Measurements from ENCODE around the gene CACNG4. TPM values are rescaled to one million over a fixed set of nuclear protein-coding genes. Genes with fewer than 3 reads are reported as not detected.

The CACNG4 gene
- total RNA-seq, 1 experiment from 2014 or later = 0.32 TPM

- no peak for DNase-seq (ENCODE audit: extremely low read depth, low read depth)
Observed at GRCh38 chr17:67013891-67014290, 49.4 kb downstream of the CACNG4 start.

GRCh38 chr17:67015001-67015400, 50.5 kb downstream of the CACNG4 start:
- DNase-seq (ENCODE audit: extremely low read depth, low read depth) = no peak

GRCh38 chr17:67016039-67016762, 51.7 kb downstream of the CACNG4 start:
- DNase-seq (ENCODE audit: extremely low read depth, low read depth) = no peak

- no peak for DNase-seq (ENCODE audit: extremely low read depth, low read depth)
Observed at GRCh38 chr17:67017910-67018309, 53.4 kb downstream of the CACNG4 start.

- no peak for DNase-seq (ENCODE audit: extremely low read depth, low read depth)
Observed at GRCh38 chr17:67018471-67019434, 54.2 kb downstream of the CACNG4 start.

- DNase-seq (ENCODE audit: extremely low read depth, low read depth) = no peak
Observed at GRCh38 chr17:67019809-67020208, 55.3 kb downstream of the CACNG4 start.

GRCh38 chr17:67020293-67020766, 55.8 kb downstream of the CACNG4 start:
- DNase-seq (ENCODE audit: extremely low read depth, low read depth) = no peak

- DNase-seq (ENCODE audit: extremely low read depth, low read depth) = no peak
Observed at GRCh38 chr17:67021196-67021595, 56.7 kb downstream of the CACNG4 start.

GRCh38 chr17:67021743-67022450, 57.4 kb downstream of the CACNG4 start:
- DNase-seq (ENCODE audit: extremely low read depth, low read depth) = no peak

- DNase-seq (ENCODE audit: extremely low read depth, low read depth) = no peak
Observed at GRCh38 chr17:67022451-67022810, 57.9 kb downstream of the CACNG4 start.

GRCh38 chr17:67024736-67025135, 60.2 kb downstream of the CACNG4 start:
- no peak for DNase-seq (ENCODE audit: extremely low read depth, low read depth)

- DNase-seq (ENCODE audit: extremely low read depth, low read depth) = no peak
Observed at GRCh38 chr17:67025216-67025792, 60.8 kb downstream of the CACNG4 start.

GRCh38 chr17:67026341-67026740, 61.8 kb downstream of the CACNG4 start:
- DNase-seq (ENCODE audit: extremely low read depth, low read depth) = no peak

- no peak for DNase-seq (ENCODE audit: extremely low read depth, low read depth)
Observed at GRCh38 chr17:67027031-67027628, 62.6 kb downstream of the CACNG4 start.

GRCh38 chr17:67030641-67031040, 66.1 kb downstream of the CACNG4 start:
- no peak for DNase-seq (ENCODE audit: extremely low read depth, low read depth)

GRCh38 chr17:67032382-67032781, 67.9 kb downstream of the CACNG4 start:
- DNase-seq (ENCODE audit: extremely low read depth, low read depth) = no peak

- no peak for DNase-seq (ENCODE audit: extremely low read depth, low read depth)
Observed at GRCh38 chr17:67032985-67033384, 68.5 kb downstream of the CACNG4 start.

GRCh38 chr17:67033613-67034012, 69.1 kb downstream of the CACNG4 start:
- no peak for DNase-seq (ENCODE audit: extremely low read depth, low read depth)

- no peak for DNase-seq (ENCODE audit: extremely low read depth, low read depth)
Observed at GRCh38 chr17:67035131-67036083, 70.9 kb downstream of the CACNG4 start.
